ENCODE results near the gene KLHDC9. TPM values are rescaled to one million over a fixed set of nuclear protein-coding genes. Genes with fewer than 3 reads are reported as not detected.

KLHDC9 gene
- polyA plus RNA-seq, 2 of the 4 experiments (the other 2 are of a cell fraction) = 1.2 to 3.6 TPM

GRCh38 chr1:161085165-161085564 is 13.0 kb upstream of the KLHDC9 start (continued):
- TF ChIP-seq EHMT2 (IDR thresholded peaks at IDR 0.05; ENCODE audit: low read depth) = no peak
- no peak for TF ChIP-seq HOXB5 (CRISPR knock-in tag; IDR thresholded peaks at IDR 0.05)
- TF ChIP-seq NR3C1 (IDR thresholded peaks at IDR 0.05) = no peak

- POLR2A ChIA-PET = no interaction called here
- ATAC-seq (no peak), DNase-seq (ENCODE audit: low read depth in 1 of 2, low spot score in 1 of 2) (no peak), FAIRE-seq (no peak)
- TF ChIP-seq RFX5 (IDR thresholded peaks at IDR 0.05) = no peak
- TF ChIP-seq CHD4 (IDR thresholded peaks at IDR 0.05; ENCODE audit: borderline replicate concordance) = no peak
- TF ChIP-seq RNF2 (IDR thresholded peaks at IDR 0.05; ENCODE audit: borderline replicate concordance, low read depth) = no peak
- no peak for TF ChIP-seq MAFK (IDR thresholded peaks at IDR 0.05; ENCODE audit: partially characterized antibody)
- TF ChIP-seq PBX3 (IDR thresholded peaks at IDR 0.05) = no peak
- TF ChIP-seq HMGXB4 (CRISPR knock-in tag; IDR thresholded peaks at IDR 0.05; ENCODE audit: borderline replicate concordance) = no peak
- no peak for TF ChIP-seq POLR2AphosphoS2 (conservative IDR thresholded peaks at IDR 0.05; ENCODE audit: low read length)
- TF ChIP-seq BHLHE40 (IDR thresholded peaks at IDR 0.05; ENCODE audit: low read depth, low read length) = no peak
- TF ChIP-seq JUNB (IDR thresholded peaks at IDR 0.05) = no peak
- no peak for TF ChIP-seq SREBF2 (IDR thresholded peaks at IDR 0.05)
- no peak for TF ChIP-seq EP300 (IDR thresholded peaks at IDR 0.05)
- no peak for TF ChIP-seq ZNF302 (CRISPR knock-in tag; IDR thresholded peaks at IDR 0.05)
- no peak for TF ChIP-seq TP53 (CRISPR knock-in tag; IDR thresholded peaks at IDR 0.05)
- TF ChIP-seq ZC3H11A (IDR thresholded peaks at IDR 0.05) = no peak
- TF ChIP-seq EHF (CRISPR knock-in tag; IDR thresholded peaks at IDR 0.05) = no peak
- TF ChIP-seq KDM1A (IDR thresholded peaks at IDR 0.05; ENCODE audit: low read depth) = no peak
- no peak for TF ChIP-seq HOXB5 (CRISPR knock-in tag; IDR thresholded peaks at IDR 0.05)
- no peak for TF ChIP-seq TFCP2L1 (CRISPR knock-in tag; IDR thresholded peaks at IDR 0.05)
- TF ChIP-seq GATA3 (IDR thresholded peaks at IDR 0.05; ENCODE audit: borderline replicate concordance) = no peak
- TF ChIP-seq CBX8 (IDR thresholded peaks at IDR 0.05) = no peak
- Histone ChIP-seq H3K9me3 (no peaks in the 10 kb centered on the region), H3K4me2 (no peak overlapping the region), H3K27ac (peak overlapping the region; percentile 88; a peak in 5 of 6 replicates), H3K4me3 (no peak overlapping the region), H3K4me1 (peaks cover 61% of the 10 kb centered on the region)
- CTCF ChIA-PET = interaction anchor here (0.9 to 12.7 kb wide), 7 partner anchors 11 to 93 kb away, joined by 3 to 167 read pairs (median 4); partner anchors contain the start of genes ARHGAP30 and KLHDC9
- 54% methylated on average over 3 of the region's 4 CpGs for WGBS (ENCODE audit: missing lambda C conversion rate)
These were observed 11.7 kb upstream of the KLHDC9 start for GRCh38 chr1:161086457-161086856.

- FAIRE-seq (no peak), DNase-seq (ENCODE audit: low read depth in 1 of 2, low spot score in 1 of 2) (no peak), ATAC-seq (peak; percentile 41 to 44; a peak in 5 of 6 replicates)
- H3K4me2 ChIP-seq = no peak overlapping the region
- H3K4me3 ChIP-seq = no peak overlapping the region
- no peaks in the 10 kb centered on the region for H3K9me3 ChIP-seq
- TF ChIP-seq ZFP36 (IDR thresholded peaks at IDR 0.05; ENCODE audit: borderline replicate concordance, partially characterized antibody) = no peak
- TF ChIP-seq FOSL2 (IDR thresholded peaks at IDR 0.05) = no peak
- TF ChIP-seq FOSL2 (CRISPR knock-in tag; IDR thresholded peaks at IDR 0.05) = 0 out of 2 replicates have a peak, but pooled peaks have one; percentile 19
- WGBS (ENCODE audit: missing lambda C conversion rate) = 54% methylated on average over 3 of the region's 3 CpGs
- H3K4me1 ChIP-seq = peaks cover 58% of the 10 kb centered on the region
- ChIA-PET CTCF (interaction anchor here (0.6 to 12.7 kb wide), 4 partner anchors 8 to 219 kb away, joined by 3 to 167 read pairs (median 39); partner anchors contain the start of genes ARHGAP30, KLHDC9 and USF1), POLR2A (interaction anchor here (0.6 kb wide), 1 partner anchor 17 kb away, joined by 3 read pairs; no protein-coding TSS in a partner anchor)
- H3K27ac ChIP-seq = peak overlapping the region; percentile 62 to 78
These were observed 9.5 kb upstream of the KLHDC9 start for GRCh38 chr1:161088587-161089110.

Measured in A549 (cell line).